HG02588 (cell line): Measurements from ENCODE around the gene CAMK1D.
"Not testable (repeated sequence)": the region's sequence is repeated elsewhere in the genome, so short reads cannot be mapped to it uniquely, and the experiment has no call there.

Source experiments
- ATAC-seq: cut with Tn5 transposase; IDR thresholded peaks from one replicate; pipeline ENCODE4 v1.9.1; 2021; ENCODE audit warnings: mild to moderate bottlenecking, moderate library complexity; ENCODE audit not compliant: unreplicated experiment

CAMK1D gene

DNA sequence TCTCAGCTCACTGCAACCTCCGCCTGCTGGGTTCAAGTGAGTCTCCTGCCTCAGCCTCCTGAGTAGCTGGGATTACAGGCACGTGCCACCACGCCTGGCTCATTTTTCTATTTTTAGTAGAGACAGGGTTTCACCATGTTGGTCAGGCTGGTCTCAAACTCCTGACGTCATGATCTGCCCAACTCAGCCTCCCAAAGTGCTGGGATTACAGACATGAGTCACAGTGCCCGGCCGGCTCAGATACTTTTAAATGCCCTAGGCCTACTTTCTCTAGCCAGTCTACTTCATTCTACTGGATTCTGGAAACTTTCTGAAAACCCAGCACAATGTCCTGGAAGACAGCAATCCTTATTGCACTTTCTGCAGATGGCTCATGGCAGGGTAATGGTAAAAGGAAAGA lies 516.2 kb downstream of the CAMK1D start:
- ATAC-seq = not testable (repeated sequence)

DNA sequence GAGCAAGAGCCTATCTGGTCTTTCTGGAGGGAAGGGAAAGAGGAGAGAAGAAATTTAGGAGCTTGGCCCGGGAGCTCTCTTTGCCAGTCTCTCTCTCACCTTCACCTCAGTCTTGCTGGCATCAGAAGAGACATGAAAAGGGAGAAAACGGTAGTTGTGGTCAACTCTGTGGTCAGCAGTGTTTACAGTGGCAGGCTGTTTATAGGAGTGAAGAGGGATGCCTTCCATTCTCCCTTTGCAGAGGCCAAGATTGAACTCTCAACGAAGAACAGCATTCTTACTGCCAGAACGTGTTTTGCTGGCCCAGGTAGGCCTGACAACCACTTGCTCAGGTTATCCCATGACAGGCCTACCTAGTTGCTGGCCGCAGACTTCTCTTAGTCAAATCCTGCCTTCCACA lies 518.9 kb downstream of the CAMK1D start:
- ATAC-seq = no peak

GRCh38 chr10:12869427-12869826 lies 520.1 kb downstream of the CAMK1D start:
- ATAC-seq = no peak

GRCh38 chr10:12872577-12872976 lies 523.2 kb downstream of the CAMK1D start:
- no peak for ATAC-seq

DNA sequence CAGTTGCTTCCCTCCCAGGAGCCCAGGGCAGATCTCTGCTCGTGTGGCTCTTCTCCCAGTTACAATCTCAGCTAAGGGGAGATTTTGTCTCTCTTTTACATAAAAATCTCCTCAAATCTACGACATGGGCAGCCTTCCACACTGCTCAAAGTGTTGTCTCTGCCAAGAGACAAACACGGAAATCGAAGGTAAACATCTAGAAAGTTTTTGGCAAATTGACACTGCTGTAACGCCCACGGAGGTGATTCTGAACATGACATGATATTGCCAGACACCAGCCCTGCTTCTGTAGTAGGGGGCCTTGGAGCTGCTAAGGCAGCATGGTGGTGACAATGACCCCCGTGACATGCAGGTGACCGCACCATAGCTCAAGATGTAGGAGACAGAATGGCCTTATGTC lies 523.8 kb downstream of the CAMK1D start:
- ATAC-seq = no peak

GRCh38 chr10:12874501-12874900 lies 525.2 kb downstream of the CAMK1D start:
- ATAC-seq = no peak

DNA sequence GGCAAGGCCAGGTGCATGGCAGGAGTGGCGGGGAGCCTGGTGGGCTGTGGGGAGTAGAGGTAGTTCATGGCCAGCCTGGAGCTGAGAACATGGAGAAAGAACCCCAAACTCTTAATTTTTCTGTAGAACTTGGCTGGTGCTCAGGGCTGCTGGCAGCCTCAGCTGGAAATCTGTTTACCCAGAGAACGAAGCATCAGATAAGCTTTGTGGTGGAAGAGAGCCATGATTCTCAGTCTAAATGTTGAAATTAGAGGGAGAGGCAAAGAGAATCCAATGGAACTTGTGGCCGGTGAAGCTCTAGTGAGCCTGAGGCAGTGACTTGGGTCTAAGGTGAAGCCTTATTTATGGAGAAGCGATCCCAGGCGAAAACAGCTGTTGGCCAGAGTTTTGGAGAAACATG lies 525.8 kb downstream of the CAMK1D start:
- no peak for ATAC-seq

- no peak for ATAC-seq
Measured at GRCh38 chr10:12876266-12876665, 526.9 kb downstream of the CAMK1D start.

DNA sequence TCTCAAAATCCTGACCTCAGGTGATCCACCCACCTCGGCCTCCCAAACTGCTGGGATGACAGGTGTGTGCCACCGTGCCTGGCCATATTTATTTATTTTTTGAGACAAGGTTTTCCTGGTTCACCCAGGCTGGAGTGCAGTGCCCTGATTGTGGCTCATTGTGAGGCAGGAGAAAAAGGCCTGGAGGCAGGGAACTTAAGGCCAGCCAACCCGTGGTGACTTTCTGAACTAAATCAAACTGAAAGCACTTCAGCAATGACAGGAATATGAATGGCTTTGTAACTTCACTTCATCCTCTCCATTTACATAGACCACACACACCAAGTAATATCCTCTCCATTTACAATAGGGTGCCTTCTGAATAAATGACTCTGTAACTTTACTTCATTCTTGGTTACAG lies 527.8 kb downstream of the CAMK1D start:
- ATAC-seq = no peak

GRCh38 chr10:12880423-12880822 lies 531.1 kb downstream of the CAMK1D start:
- no peak for ATAC-seq

- ATAC-seq = no peak
Measured at GRCh38 chr10:12884851-12885250, 535.5 kb downstream of the CAMK1D start.
